Measurements from ENCODE around the gene INPP5J. TPM values are rescaled to one million over a fixed set of nuclear protein-coding genes. Genes with fewer than 3 reads are reported as not detected.
"Not testable (repeated sequence)": the region's sequence is repeated elsewhere in the genome, so short reads cannot be mapped to it uniquely, and the experiment has no call there.

The INPP5J gene
- total RNA-seq, 1 experiment from 2014 or later: 0.21 TPM

- Histone ChIP-seq H3K36me3 (peaks cover 98% of the 10 kb centered on the region), H3K4me1 (replicated peaks) (no peaks in the 10 kb centered on the region)
- DNase-seq (ENCODE audit: low read depth in 1 of 2, low spot score in 2 of 2): peak in 1 of 2 experiments; percentile 39
Measured at GRCh38 chr22:31092161-31092560, 30.6 kb upstream of the INPP5J start.

GRCh38 chr22:31093086-31093850 lies 29.5 kb upstream of the INPP5J start:
- H3K27me3 ChIP-seq (replicated peaks): no peaks in the 10 kb centered on the region
- H3K36me3 ChIP-seq: peaks cover 98% of the 10 kb centered on the region
- H3K27ac ChIP-seq: no peak overlapping the region
- peak in 1 of 2 experiments; percentile 42 for DNase-seq (ENCODE audit: low read depth in 1 of 2, low spot score in 2 of 2)
- H3K4me1 ChIP-seq (replicated peaks): no peaks in the 10 kb centered on the region
- no peaks in the 10 kb centered on the region for H3K9me3 ChIP-seq (replicated peaks)
- no peak overlapping the region for H3K4me3 ChIP-seq

More at GRCh38 chr22:31092161-31092560, 30.6 kb upstream of the INPP5J start:
- Histone ChIP-seq H3K27me3 (replicated peaks) (no peaks in the 10 kb centered on the region), H3K9me3 (replicated peaks) (no peaks in the 10 kb centered on the region), H3K4me3 (no peak overlapping the region), H3K27ac (no peak overlapping the region)

GRCh38 chr22:31094021-31094551 lies 28.7 kb upstream of the INPP5J start:
- Histone ChIP-seq H3K27ac (no peak overlapping the region), H3K4me1 (replicated peaks) (no peaks in the 10 kb centered on the region), H3K27me3 (replicated peaks) (no peaks in the 10 kb centered on the region), H3K4me3 (no peak overlapping the region), H3K9me3 (replicated peaks) (no peaks in the 10 kb centered on the region), H3K36me3 (peaks cover 97% of the 10 kb centered on the region)
- peak in 1 of 2 experiments; percentile 39 for DNase-seq (ENCODE audit: low read depth in 1 of 2, low spot score in 2 of 2)

GRCh38 chr22:31094741-31095140 lies 28.0 kb upstream of the INPP5J start:
- no peak for DNase-seq (ENCODE audit: low read depth in 1 of 2, low spot score in 2 of 2)
- H3K4me1 ChIP-seq (replicated peaks): no peaks in the 10 kb centered on the region
- no peak overlapping the region for H3K4me3 ChIP-seq
- no peaks in the 10 kb centered on the region for H3K9me3 ChIP-seq (replicated peaks)
- H3K27me3 ChIP-seq (replicated peaks): no peaks in the 10 kb centered on the region
- peaks cover 97% of the 10 kb centered on the region for H3K36me3 ChIP-seq
- no peak overlapping the region for H3K27ac ChIP-seq

GRCh38 chr22:31095637-31096249 lies 27.0 kb upstream of the INPP5J start:
- no peaks in the 10 kb centered on the region for H3K4me1 ChIP-seq (replicated peaks)
- H3K9me3 ChIP-seq (replicated peaks): no peaks in the 10 kb centered on the region
- H3K36me3 ChIP-seq: peaks cover 97% of the 10 kb centered on the region

GRCh38 chr22:31096657-31097279 lies 26.0 kb upstream of the INPP5J start:
- H3K9me3 ChIP-seq (replicated peaks): no peaks in the 10 kb centered on the region
- peaks cover 97% of the 10 kb centered on the region for H3K36me3 ChIP-seq
- no peak overlapping the region for H3K27ac ChIP-seq
- peak in 1 of 2 experiments; percentile 38 for DNase-seq (ENCODE audit: low read depth in 1 of 2, low spot score in 2 of 2)
- no peak overlapping the region for H3K4me3 ChIP-seq
- peaks cover 9% of the 10 kb centered on the region for H3K4me1 ChIP-seq (replicated peaks)
- H3K27me3 ChIP-seq (replicated peaks): no peaks in the 10 kb centered on the region

More at GRCh38 chr22:31095637-31096249, 27.0 kb upstream of the INPP5J start:
- Histone ChIP-seq H3K27me3 (replicated peaks) (no peaks in the 10 kb centered on the region), H3K27ac (no peak overlapping the region), H3K4me3 (no peak overlapping the region)
- DNase-seq (ENCODE audit: low read depth in 1 of 2, low spot score in 2 of 2): no peak

- not testable (repeated sequence) for H3K27ac ChIP-seq; H3K4me3 ChIP-seq; DNase-seq (ENCODE audit: low read depth in 1 of 2, low spot score in 2 of 2); H3K9me3 ChIP-seq (replicated peaks); H3K27me3 ChIP-seq (replicated peaks)
- peaks cover 97% of the 10 kb centered on the region for H3K36me3 ChIP-seq
- H3K4me1 ChIP-seq (replicated peaks): peaks cover 17% of the 10 kb centered on the region
Measured at GRCh38 chr22:31097539-31097938, 25.2 kb upstream of the INPP5J start.

GRCh38 chr22:31097941-31098631 lies 24.7 kb upstream of the INPP5J start:
- no peaks in the 10 kb centered on the region for H3K27me3 ChIP-seq (replicated peaks)
- H3K27ac ChIP-seq: no peak overlapping the region

GRCh38 chr22:31098632-31099110 lies 24.1 kb upstream of the INPP5J start:
- Histone ChIP-seq H3K27ac (no peak overlapping the region), H3K27me3 (replicated peaks) (no peaks in the 10 kb centered on the region), H3K4me1 (replicated peaks) (peaks cover 24% of the 10 kb centered on the region), H3K9me3 (replicated peaks) (no peaks in the 10 kb centered on the region), H3K36me3 (peaks cover 97% of the 10 kb centered on the region), H3K4me3 (no peak overlapping the region)
- DNase-seq (ENCODE audit: low read depth in 1 of 2, low spot score in 2 of 2): no peak

More at GRCh38 chr22:31097941-31098631, 24.7 kb upstream of the INPP5J start:
- no peak overlapping the region for H3K4me3 ChIP-seq
- no peak for DNase-seq (ENCODE audit: low read depth in 1 of 2, low spot score in 2 of 2)
- peaks cover 23% of the 10 kb centered on the region for H3K4me1 ChIP-seq (replicated peaks)
- H3K36me3 ChIP-seq: peaks cover 97% of the 10 kb centered on the region
- H3K9me3 ChIP-seq (replicated peaks): no peaks in the 10 kb centered on the region

GRCh38 chr22:31099386-31099785 lies 23.4 kb upstream of the INPP5J start:
- Histone ChIP-seq H3K36me3 (peaks cover 97% of the 10 kb centered on the region), H3K4me1 (replicated peaks) (peaks cover 24% of the 10 kb centered on the region), H3K27ac (no peak overlapping the region), H3K9me3 (replicated peaks) (no peaks in the 10 kb centered on the region), H3K27me3 (replicated peaks) (no peaks in the 10 kb centered on the region), H3K4me3 (no peak overlapping the region)
- no peak for DNase-seq (ENCODE audit: low read depth in 1 of 2, low spot score in 2 of 2)

- no peak overlapping the region for H3K27ac ChIP-seq
- H3K9me3 ChIP-seq (replicated peaks): no peaks in the 10 kb centered on the region
- peaks cover 97% of the 10 kb centered on the region for H3K36me3 ChIP-seq
- DNase-seq (ENCODE audit: low read depth in 1 of 2, low spot score in 2 of 2): no peak
- peaks cover 24% of the 10 kb centered on the region for H3K4me1 ChIP-seq (replicated peaks)
- no peaks in the 10 kb centered on the region for H3K27me3 ChIP-seq (replicated peaks)
- H3K4me3 ChIP-seq: no peak overlapping the region
Measured at GRCh38 chr22:31099841-31100761, 22.7 kb upstream of the INPP5J start.

- no peak for DNase-seq (ENCODE audit: low read depth in 1 of 2, low spot score in 2 of 2)
- H3K27ac ChIP-seq: no peak overlapping the region
- H3K27me3 ChIP-seq (replicated peaks): no peaks in the 10 kb centered on the region
- H3K4me3 ChIP-seq: no peak overlapping the region
- H3K36me3 ChIP-seq: peaks cover 97% of the 10 kb centered on the region
- no peaks in the 10 kb centered on the region for H3K9me3 ChIP-seq (replicated peaks)
- H3K4me1 ChIP-seq (replicated peaks): peaks cover 30% of the 10 kb centered on the region
Measured at GRCh38 chr22:31100762-31101525, 21.8 kb upstream of the INPP5J start.

All from SJSA1 (cell line).